NCI-H1048 (cell line): Measurements from ENCODE around the gene RPS21.

Source experiments
- DNase-seq: peaks from one replicate; lab custom pipeline; 2025; lab: John Stamatoyannopoulos, UW

The RPS21 gene

GRCh38 chr20:62426699-62427131, 39.8 kb downstream of the RPS21 start:
- DNase-seq = no peak

GRCh38 chr20:62427172-62428001, 40.5 kb downstream of the RPS21 start, which contains the start of gene RBBP8NL:
Gene RBBP8NL, minus strand, starts transcription at chr20:62427539. Its CDS starts 7,892 bp downstream, at chr20:62419647.
- peak; percentile 76 for DNase-seq

DNA sequence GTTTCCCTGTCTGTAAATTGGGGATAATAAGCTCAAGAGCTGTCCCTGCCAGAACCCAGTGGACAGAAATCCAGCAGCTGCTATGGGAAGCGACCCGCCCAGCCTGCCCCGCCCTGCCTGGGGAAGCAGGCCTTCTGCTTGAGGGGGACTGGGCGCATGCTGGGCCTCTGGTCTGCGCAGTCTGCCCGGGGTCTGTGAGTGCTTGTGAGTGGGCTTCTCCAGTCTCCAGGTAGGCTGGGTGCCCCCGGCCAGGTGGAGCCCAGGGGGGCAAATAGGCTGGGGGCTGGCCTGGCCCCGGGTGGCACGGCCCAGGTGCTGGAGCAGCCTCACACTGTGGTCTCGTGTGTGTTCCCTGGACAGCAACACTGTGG, 41.1 kb downstream of the RPS21 start:
- no peak for DNase-seq

DNA sequence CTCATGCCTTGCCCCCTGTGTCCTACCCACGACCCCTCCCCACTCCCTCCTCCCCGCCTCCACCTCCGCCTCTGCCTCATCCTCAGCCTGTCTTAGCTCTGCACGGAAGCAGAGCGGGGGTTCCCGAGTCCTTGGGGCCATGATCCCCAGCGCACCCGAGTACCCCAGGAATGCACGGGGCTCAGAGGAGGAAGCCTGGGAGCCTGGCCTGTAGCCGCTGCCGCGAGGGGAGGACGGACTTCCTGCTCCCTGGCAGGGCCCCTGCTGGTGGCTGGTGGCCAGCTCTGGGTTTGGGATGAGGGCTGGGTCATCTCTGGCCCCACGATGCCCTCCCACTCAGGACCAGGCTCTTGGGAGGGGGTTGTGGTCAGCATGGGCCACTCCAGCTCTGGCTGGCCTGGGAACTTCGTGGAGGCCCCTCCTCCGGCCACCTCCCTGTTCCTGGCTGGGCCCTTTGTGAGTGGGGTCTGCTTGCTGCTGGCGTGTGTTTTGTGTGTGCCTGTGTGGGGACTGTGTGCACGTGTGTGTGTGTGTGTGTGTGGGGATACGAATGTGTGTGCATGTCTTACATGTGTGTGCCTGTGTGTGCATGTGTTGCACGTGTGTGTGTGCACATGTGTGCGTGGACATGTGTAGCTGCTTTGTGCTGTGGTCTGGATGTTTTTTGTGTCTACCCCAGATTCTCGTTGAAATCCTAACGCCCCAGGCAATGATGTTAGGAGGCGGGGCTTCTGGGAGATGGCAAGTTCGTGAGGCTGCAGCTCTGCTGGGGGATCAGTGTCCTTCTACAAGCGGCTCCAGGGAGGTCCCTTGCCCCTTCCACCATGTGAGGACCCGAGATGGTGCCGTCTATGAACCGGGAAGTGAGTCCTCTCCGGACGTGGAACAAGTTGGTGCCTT, 41.7 kb downstream of the RPS21 start:
- no peak for DNase-seq

DNA sequence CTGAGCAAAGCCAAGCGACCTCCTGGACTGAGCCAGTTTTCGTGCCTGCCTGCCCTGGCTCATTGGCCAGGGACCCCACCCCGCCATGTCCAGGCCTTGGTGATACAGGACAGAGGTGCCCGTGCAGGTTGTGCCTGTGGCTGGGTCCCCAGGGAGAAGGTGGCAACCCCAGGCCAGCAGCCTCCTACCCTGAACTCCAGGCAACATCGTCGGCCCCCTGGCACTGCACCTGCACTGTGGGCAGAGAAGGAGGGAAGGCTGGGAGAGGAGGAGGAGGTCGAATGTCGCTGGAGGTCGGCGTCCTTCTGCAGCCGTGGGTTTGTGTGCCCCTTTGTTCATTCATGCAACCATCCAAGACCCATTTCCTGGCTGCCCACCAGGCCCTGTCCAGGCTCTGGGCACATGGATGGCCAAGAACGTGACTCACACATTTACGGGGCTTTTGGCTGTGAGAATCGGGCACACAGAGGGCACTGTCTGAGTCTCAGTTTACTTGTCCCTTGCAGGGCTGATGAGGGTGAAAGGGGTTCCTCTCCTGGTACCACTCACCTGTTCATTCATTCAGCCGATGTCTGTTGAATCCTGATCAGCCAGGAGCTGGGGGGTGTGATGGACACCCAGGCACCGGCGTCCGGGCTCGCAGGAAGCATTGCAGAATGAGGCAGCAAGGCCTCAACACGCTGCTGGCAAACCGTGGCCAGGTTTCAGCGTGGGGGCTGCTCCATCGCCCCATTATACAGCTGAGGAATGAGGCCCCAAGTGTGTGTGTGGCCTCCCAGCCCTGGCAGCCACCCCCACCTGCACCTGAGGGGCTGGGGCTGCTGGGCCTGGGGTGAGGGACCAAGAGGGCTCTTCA, 42.8 kb downstream of the RPS21 start:
- DNase-seq = no peak

DNA sequence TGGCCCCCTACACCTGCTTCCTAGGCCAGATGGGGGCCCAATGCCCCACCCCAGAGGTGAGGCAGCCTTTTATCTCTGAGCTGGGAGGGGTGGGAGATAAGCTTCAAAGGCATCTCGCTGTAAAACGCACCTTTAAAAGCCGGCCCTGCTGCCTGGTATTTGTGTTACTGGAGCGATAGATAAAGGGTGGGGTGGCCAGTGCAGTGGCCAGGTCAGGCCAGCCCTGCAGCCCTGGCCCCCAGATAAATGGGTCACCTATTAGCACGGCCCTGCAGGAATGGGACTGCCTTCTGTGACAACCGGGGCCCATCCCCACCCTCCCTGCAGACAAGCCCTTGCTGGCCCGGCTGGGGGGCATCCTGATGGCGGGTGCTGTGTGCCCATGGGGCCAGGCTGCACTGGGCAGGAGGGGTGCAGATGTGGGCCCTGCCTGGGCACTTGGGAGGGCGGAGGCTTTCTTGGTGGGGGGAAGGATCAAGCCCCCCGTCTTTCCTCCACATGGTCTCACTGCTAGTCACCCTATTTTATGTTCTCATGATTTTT, 43.5 kb downstream of the RPS21 start:
- DNase-seq = no peak

DNA sequence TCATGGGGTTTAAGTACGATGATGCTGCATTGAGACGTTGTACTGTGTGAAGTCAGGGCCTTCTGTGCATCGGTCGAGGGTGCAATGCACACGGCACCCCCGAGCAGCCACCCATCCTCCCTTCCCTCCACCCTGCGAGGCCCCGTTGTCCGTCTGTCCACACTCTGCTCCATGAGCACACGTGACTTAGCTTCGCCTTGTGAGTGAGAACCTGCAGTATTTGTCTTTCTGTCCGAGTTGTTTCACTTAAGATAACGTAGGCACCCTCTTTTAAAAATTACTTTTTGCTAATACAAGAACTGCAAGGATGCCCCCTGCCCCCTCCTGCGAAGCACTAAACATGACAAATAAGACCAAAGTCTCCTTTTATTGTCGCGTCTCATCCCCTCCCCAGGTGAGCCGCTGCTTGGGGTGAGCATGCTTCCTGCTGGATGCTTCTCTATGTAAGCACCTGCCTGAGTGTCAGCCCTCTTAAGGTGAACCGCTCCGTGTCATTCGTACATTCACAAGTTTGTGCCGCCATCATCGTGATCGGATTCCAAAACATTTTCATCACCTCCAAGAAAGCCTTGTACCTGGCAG, 44.1 kb downstream of the RPS21 start:
- no peak for DNase-seq

- DNase-seq = no peak
Observed at GRCh38 chr20:62433658-62434497, 47.0 kb downstream of the RPS21 start.

- no peak for DNase-seq
Observed at GRCh38 chr20:62436692-62437091, 49.8 kb downstream of the RPS21 start.

DNA sequence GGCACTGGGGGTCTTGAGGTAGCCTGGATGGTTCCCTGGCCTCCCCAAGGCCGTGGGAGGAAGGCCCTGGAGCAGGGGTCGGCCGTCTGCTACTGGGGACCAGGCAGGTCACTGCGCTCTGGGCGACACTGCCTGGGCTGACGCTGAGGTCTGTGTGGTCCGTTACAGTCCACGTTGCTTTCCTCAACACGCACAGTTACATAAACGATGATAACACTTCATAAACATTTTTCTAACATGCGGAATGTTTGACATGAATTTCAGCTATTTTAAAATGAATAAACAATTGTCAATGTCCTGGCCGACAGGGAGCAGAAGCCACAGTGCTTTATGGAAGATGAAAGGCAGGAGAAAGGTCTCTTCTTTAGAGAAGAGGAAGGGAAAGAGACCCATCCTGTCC, 50.6 kb downstream of the RPS21 start:
- no peak for DNase-seq

DNA sequence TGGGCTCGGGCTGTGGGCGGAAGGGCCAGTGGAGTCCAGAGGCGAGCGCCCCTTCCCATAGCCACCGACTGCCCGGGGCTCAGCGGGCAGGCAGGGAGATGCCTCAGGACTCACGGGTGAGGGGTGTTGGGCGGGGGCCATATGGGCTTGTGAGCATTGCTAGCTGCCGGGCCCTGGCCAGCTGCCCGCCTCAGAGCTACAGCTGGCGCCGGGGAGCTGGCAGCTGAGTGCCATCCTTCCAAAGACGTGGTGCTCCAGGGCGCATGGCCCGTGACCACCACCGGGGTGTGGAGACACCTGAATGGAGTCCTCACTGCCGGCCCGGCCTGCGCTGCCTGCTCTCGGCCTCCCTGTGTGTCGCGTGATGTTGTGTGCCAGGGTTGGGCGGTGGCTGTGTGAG, 51.0 kb downstream of the RPS21 start:
- DNase-seq = no peak
